Measurements from ENCODE around the gene FAM32A. TPM values are rescaled to one million over a fixed set of nuclear protein-coding genes. Genes with fewer than 3 reads are reported as not detected.

FAM32A gene
- total RNA-seq, 1 donor from 2014 or later: 90.1 TPM

DNA sequence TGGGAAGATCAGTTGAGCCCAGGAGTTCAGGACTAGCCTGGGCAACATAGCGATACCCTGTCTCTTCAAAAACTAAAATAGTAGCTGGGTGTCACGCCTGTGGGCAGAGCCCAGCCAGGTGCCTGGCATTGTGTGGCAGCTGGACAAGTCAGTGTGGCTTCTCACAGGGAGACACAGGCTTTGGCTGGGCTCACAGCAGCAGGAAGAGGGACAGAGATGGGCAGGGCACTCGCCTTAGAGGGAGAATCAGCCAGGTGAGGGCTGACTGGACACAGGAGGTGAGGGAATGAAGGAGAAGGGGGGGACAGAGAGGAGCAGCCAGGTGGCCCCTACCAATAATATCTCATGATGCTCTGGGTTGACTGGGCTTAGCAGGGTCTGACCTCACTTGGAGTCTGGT, 3.3 kb downstream of the FAM32A start:
- H3K4me1 Mint-ChIP-seq (ENCODE audit: unreplicated experiment): peaks cover 8% of the 10 kb centered on the region
- no peak for DNase-seq (ENCODE audit: low spot score)
- peaks cover 19% of the 10 kb centered on the region for H3K27me3 Mint-ChIP-seq (ENCODE audit: unreplicated experiment)
- no peak overlapping the region for H3K27ac Mint-ChIP-seq (ENCODE audit: unreplicated experiment)
- H3K9me3 Mint-ChIP-seq (ENCODE audit: unreplicated experiment): no peaks in the 10 kb centered on the region
- H3K36me3 Mint-ChIP-seq (ENCODE audit: low read depth, unreplicated experiment): peaks cover 43% of the 10 kb centered on the region
- H3K4me3 Mint-ChIP-seq (ENCODE audit: unreplicated experiment): peak overlapping the region; percentile 53
- TF ChIP-seq, protein P1, sequence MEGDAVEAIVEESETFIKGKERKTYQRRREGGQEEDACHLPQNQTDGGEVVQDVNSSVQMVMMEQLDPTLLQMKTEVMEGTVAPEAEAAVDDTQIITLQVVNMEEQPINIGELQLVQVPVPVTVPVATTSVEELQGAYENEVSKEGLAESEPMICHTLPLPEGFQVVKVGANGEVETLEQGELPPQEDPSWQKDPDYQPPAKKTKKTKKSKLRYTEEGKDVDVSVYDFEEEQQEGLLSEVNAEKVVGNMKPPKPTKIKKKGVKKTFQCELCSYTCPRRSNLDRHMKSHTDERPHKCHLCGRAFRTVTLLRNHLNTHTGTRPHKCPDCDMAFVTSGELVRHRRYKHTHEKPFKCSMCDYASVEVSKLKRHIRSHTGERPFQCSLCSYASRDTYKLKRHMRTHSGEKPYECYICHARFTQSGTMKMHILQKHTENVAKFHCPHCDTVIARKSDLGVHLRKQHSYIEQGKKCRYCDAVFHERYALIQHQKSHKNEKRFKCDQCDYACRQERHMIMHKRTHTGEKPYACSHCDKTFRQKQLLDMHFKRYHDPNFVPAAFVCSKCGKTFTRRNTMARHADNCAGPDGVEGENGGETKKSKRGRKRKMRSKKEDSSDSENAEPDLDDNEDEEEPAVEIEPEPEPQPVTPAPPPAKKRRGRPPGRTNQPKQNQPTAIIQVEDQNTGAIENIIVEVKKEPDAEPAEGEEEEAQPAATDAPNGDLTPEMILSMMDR (IDR thresholded peaks at IDR 0.05; ENCODE audit: unreplicated experiment): no peak

DNA sequence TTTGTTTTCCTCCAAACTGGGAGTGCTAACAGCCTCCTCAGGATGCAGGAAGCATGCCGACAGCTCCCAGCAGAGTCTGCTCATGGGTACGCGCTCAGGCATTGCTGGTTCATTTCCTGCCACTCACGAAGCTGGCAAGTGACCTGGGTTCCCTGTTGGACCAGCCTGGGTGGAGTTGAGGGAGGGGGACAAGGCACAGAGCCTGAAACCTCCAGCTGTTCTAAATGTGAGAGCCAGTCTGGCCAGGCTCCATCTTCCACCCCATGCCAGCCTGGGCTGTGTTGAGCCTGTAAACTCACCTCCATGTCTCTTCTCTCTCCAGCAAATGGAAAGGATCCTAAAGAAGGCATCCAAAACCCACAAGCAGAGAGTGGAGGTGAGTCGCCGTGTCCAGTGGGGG, 5.0 kb downstream of the FAM32A start:
- DNase-seq (ENCODE audit: low spot score): no peak
- H3K4me3 Mint-ChIP-seq (ENCODE audit: unreplicated experiment): peak overlapping the region; percentile 37
- peaks cover 4% of the 10 kb centered on the region for H3K4me1 Mint-ChIP-seq (ENCODE audit: unreplicated experiment)
- no peaks in the 10 kb centered on the region for H3K9me3 Mint-ChIP-seq (ENCODE audit: unreplicated experiment)
- H3K36me3 Mint-ChIP-seq (ENCODE audit: low read depth, unreplicated experiment): peaks cover 39% of the 10 kb centered on the region
- TF ChIP-seq, protein P1 (IDR thresholded peaks at IDR 0.05; ENCODE audit: unreplicated experiment): no peak
- H3K27ac Mint-ChIP-seq (ENCODE audit: unreplicated experiment): no peak overlapping the region
- peaks cover 15% of the 10 kb centered on the region for H3K27me3 Mint-ChIP-seq (ENCODE audit: unreplicated experiment)

DNA sequence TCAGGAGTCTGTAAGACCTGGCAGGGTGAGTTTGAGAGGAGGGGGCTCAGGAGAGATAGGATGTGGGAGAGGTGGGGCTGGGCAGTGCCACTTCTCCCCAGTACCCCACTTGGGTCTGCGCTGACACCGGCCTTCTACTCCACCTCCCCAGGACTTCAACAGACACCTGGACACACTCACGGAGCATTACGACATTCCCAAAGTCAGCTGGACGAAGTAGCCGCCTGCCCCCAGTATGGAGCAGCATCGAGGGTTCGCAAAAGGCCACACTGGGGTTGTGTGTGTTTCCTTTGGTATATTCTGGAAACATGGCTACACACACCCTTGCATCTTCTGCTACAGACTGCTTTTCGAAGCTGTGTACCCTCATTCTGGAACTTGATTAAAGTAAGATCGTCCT, 5.5 kb downstream of the FAM32A start:
- Mint-ChIP-seq H3K4me3 (ENCODE audit: unreplicated experiment) (no peak overlapping the region), H3K4me1 (ENCODE audit: unreplicated experiment) (no peaks in the 10 kb centered on the region), H3K9me3 (ENCODE audit: unreplicated experiment) (no peaks in the 10 kb centered on the region), H3K36me3 (ENCODE audit: low read depth, unreplicated experiment) (peaks cover 34% of the 10 kb centered on the region), H3K27ac (ENCODE audit: unreplicated experiment) (no peak overlapping the region), H3K27me3 (ENCODE audit: unreplicated experiment) (peaks cover 12% of the 10 kb centered on the region)
- DNase-seq (ENCODE audit: low spot score): no peak
- TF ChIP-seq, protein P1 (IDR thresholded peaks at IDR 0.05; ENCODE audit: unreplicated experiment): no peak

DNA sequence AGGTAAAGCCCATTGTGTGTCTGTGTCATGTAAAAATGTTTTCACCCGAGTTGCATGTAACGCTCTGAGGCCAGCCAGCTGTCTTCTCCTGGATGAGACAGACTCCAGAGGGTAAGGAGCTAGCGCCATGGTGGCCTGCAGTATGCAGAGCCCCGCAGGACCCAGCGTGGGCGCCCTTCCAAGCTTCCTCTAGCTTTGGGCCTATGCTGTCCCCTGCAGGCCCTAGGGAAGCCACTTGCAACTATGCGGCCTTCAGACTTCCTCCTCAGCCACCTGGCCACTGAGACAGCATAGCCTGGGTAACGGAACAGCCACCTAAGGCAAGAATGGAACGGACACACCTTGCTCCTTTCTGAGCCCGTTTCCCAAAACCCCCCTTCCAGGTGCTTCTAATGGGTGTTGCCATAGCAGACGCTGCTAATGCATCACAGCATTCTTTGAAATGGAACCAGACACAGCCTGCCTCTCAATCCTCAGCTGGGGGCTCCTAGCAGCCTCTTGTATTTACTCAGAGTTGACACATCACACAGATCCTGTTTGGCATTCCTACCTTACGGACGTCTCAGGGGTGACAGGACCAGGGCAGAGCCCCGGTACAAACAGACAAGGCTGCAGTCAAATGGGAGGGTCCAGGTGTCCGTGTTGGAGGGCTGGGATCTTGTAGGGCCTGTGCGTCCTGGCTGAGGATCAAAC, 6.2 kb downstream of the FAM32A start:
- H3K4me3 Mint-ChIP-seq (ENCODE audit: unreplicated experiment): peak overlapping the region; percentile 74
- TF ChIP-seq, protein P1 (IDR thresholded peaks at IDR 0.05; ENCODE audit: unreplicated experiment): no peak
- no peak for DNase-seq (ENCODE audit: low spot score)
- no peaks in the 10 kb centered on the region for H3K9me3 Mint-ChIP-seq (ENCODE audit: unreplicated experiment)
- H3K4me1 Mint-ChIP-seq (ENCODE audit: unreplicated experiment): no peaks in the 10 kb centered on the region
- peak overlapping the region; percentile 13 for H3K27ac Mint-ChIP-seq (ENCODE audit: unreplicated experiment)
- H3K36me3 Mint-ChIP-seq (ENCODE audit: low read depth, unreplicated experiment): peaks cover 34% of the 10 kb centered on the region
- H3K27me3 Mint-ChIP-seq (ENCODE audit: unreplicated experiment): peaks cover 12% of the 10 kb centered on the region

DNA sequence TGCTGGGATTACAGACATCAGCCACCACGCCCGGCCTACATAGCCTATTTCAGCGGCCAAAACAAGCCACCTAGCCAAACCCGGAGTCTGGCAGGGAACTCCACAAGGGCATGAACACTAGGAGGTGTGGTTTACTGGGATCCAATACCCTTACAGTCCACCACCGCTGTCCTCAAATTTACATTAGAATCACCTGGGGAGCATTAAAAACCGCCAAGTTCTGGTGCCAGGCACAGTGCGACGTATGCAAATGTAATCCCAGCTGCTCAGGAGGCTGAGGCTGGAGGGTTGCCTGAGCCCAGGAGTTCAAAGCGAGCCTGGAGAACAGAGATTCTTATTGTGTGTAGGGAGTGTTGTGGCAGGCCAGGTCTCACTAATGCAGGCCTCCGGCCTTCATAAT, 8.3 kb downstream of the FAM32A start:
- TF ChIP-seq, protein P1 (IDR thresholded peaks at IDR 0.05; ENCODE audit: unreplicated experiment): no peak
- Mint-ChIP-seq H3K9me3 (ENCODE audit: unreplicated experiment) (no peaks in the 10 kb centered on the region), H3K36me3 (ENCODE audit: low read depth, unreplicated experiment) (peaks cover 29% of the 10 kb centered on the region), H3K27ac (ENCODE audit: unreplicated experiment) (no peak overlapping the region), H3K4me1 (ENCODE audit: unreplicated experiment) (peaks cover 2% of the 10 kb centered on the region), H3K4me3 (ENCODE audit: unreplicated experiment) (no peak overlapping the region), H3K27me3 (ENCODE audit: unreplicated experiment) (peaks cover 7% of the 10 kb centered on the region)
- no peak for DNase-seq (ENCODE audit: low spot score)
